ENCODE results near the gene CCDC171. TPM values are rescaled to one million over a fixed set of nuclear protein-coding genes. Genes with fewer than 3 reads are reported as not detected.

Gene CCDC171
- total and polyA plus RNA-seq, 2 experiments from 2014 or later: 4.4 to 5.1 TPM

GRCh38 chr9:15744196-15744595 lies 191.4 kb downstream of the CCDC171 start:
- H3K9me2 ChIP-seq (ENCODE audit: insufficient read depth): no peaks in the 10 kb centered on the region
- H3K27ac Mint-ChIP-seq: no peak overlapping the region
- no peaks in the 10 kb centered on the region for H3K79me2 ChIP-seq (replicated peaks; ENCODE audit: insufficient read depth)
- H3K4me3 Mint-ChIP-seq: no peak overlapping the region
- no peaks in the 10 kb centered on the region for H3K4me1 ChIP-seq (ENCODE audit: insufficient read depth)
- no peaks in the 10 kb centered on the region for H3F3A ChIP-seq (replicated peaks; ENCODE audit: low read depth)
- H3K4me1 Mint-ChIP-seq: peaks cover 3% of the 10 kb centered on the region; the same call in 2 of the 3 replicates
- no peaks in the 10 kb centered on the region for H4K20me1 ChIP-seq (replicated peaks; ENCODE audit: insufficient read depth)
- peaks cover 6% of the 10 kb centered on the region for H3K36me3 Mint-ChIP-seq (ENCODE audit: low read depth)
- H3K27me3 Mint-ChIP-seq (ENCODE audit: insufficient read depth, low read depth, poor library complexity): no peaks in the 10 kb centered on the region
- no peak overlapping the region for H3K4me2 ChIP-seq
- no peak overlapping the region for H3K27ac ChIP-seq (ENCODE audit: low read depth)
- H3K36me3 ChIP-seq (ENCODE audit: insufficient read depth): no peaks in the 10 kb centered on the region
- no peak for TF ChIP-seq CTCF (conservative IDR thresholded peaks at IDR 0.05; ENCODE audit: low read depth in 2 of 2)
- TF ChIP-seq CREB1 (CRISPR knock-in tag; IDR thresholded peaks at IDR 0.05; ENCODE audit: low read depth): no peak
- no peak for TF ChIP-seq ZNF331 (CRISPR knock-in tag; IDR thresholded peaks at IDR 0.05; ENCODE audit: low read depth)
- no peak for TF ChIP-seq NANOG (IDR thresholded peaks at IDR 0.05; ENCODE audit: borderline replicate concordance)
- TF ChIP-seq REST (IDR thresholded peaks at IDR 0.05; ENCODE audit: unreplicated experiment): no peak
- no peak for TF ChIP-seq ETS1 (IDR thresholded peaks at IDR 0.05)
- TF ChIP-seq POLR2AphosphoS5 (IDR thresholded peaks at IDR 0.05; ENCODE audit: low read depth): no peak
- TF ChIP-seq STAT1 (IDR thresholded peaks at IDR 0.05; ENCODE audit: unreplicated experiment): no peak
- TF ChIP-seq ZNF462 (CRISPR knock-in tag; IDR thresholded peaks at IDR 0.05): no peak
- TF ChIP-seq EZH2 (IDR thresholded peaks at IDR 0.05; ENCODE audit: low read depth, unreplicated experiment): no peak
- no peak for TF ChIP-seq JUNB (IDR thresholded peaks at IDR 0.05; ENCODE audit: unreplicated experiment)
- TF ChIP-seq ZNF114 (CRISPR knock-in tag; IDR thresholded peaks at IDR 0.05): no peak
- TF ChIP-seq EZH2phosphoT487 (IDR thresholded peaks at IDR 0.05; ENCODE audit: unreplicated experiment): no peak
- no peak for ATAC-seq
- no peak for DNase-seq (ENCODE audit: low spot score)
- no peaks in the 10 kb centered on the region for H3K27me3 ChIP-seq (ENCODE audit: insufficient read depth)
- H3K9me3 Mint-ChIP-seq: no peaks in the 10 kb centered on the region; the same call in 2 of the 3 replicates
- no peak overlapping the region for H3K4me3 ChIP-seq
- H2AFZ ChIP-seq: no peak overlapping the region

Measured in GM23338 (cell line).